NOMO-1 (cell line): ENCODE data around the gene HNRNPAB.
"Not testable (repeated sequence)": the region's sequence is repeated elsewhere in the genome, so short reads cannot be mapped to it uniquely, and the experiment has no call there.

Experiments
- DNase-seq, 2 experiments: peaks; one replicate each; lab custom pipeline; 2025; ENCODE audit not compliant: unreplicated experiment in 2 of 2; lab: John Stamatoyannopoulos, UW

Gene HNRNPAB

DNA sequence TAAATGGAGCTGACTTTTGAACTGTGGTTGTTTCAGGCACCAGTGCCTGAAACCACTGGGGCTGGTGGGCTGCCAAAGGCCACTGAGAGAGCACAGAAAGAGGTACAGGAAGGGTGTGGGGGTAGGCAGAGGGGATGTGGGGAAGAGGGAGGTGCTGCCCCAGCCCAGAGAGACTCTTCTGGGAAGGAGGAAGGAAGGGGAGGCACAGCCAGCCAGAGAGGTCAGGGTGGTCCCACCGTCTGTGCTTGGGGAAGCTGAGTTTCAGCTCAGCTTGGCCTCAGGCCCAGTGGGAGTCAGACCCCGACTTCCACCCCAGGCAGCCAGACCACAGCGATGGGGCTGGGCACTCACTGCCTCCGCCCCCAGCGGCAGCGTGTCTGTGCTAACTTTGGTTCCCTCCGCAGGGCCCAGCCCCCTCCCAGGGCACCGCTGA lies 36.9 kb downstream of the HNRNPAB start:
- no peak for DNase-seq

DNA sequence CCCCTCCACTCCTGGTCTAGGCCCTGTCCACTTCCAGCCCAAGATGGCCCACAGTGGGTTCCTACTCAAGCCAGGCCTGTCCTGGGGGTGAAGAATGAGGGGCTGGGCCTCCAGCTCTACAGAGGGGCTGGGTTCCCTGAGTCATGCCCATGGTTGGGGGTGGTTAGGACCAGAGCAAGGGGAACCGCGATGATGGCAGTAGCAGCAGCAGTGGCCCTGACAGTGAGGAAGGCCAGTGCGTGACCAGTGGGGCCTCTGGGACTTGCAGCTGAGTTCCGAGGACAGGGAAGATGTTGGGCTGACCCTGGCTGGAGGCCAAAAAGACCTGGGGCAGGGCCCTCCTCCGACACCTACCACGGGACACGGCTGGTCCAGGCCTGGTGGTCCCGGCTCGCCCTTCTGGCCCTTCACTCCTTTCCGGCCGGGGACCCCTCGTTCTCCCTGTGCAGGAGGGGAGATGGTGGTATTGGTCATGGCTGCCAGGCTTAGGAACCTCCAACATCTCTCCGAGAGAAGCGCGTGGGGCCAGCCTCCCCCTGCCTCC lies 37.4 kb downstream of the HNRNPAB start:
- DNase-seq, result no peak

GRCh38 chr5:178242416-178242815 lies 38.1 kb downstream of the HNRNPAB start:
- no peak for DNase-seq

GRCh38 chr5:178244576-178244975 lies 40.2 kb downstream of the HNRNPAB start:
- peak in 1 of 2 experiments; percentile 5 for DNase-seq

- no peak for DNase-seq
Measured at GRCh38 chr5:178245389-178245788, 41.1 kb downstream of the HNRNPAB start.

GRCh38 chr5:178246624-178247279 lies 42.4 kb downstream of the HNRNPAB start:
- DNase-seq, result no peak

DNA sequence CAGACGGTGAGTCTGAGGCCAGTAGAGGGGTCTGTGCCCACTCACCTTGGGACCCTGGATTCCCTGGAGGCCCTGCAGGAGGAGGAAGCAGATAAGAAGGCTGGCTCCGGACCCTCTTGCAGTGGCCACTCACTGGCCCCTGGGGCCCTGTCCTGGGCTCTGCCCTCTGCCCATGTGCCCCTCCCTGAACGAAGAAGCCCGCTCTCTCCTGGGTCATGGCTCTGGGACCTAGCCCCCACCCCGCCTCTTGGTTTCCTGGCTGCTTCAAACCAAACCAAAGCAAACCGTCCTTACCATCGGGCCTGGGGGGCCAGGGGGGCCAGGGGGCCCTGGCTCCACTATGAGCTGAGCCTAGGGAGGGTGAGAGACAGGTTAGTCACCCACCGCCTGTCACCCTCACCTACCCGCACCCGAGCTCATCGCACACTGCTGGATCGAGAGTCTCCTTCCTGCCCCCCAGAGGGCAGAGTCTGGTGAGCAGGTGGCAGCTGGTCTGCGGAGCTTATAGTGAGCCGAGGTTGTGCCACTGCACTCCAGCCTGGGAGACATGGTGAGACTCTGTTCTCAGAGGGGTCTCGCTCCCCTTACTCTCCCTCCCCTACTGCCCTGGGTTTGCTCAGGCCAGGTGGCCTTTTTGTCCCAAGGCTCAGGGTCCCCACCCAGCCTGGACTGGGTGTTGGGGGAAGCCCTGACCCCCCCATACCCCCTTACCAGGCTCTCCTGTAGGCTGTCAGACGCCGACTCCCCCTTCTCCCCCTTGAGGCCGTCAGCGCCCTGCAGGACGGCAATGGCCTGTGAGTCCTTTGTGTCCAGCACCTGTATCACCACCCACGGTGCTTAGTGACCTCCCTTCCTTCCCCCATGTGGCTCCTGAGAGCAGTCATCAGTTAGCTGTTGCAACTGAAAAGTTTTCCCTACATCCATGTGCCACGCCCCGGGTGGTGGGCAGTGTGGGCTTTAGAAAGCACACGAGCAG lies 43.4 kb downstream of the HNRNPAB start:
- DNase-seq, result no peak

GRCh38 chr5:178248750-178249149 lies 44.4 kb downstream of the HNRNPAB start:
- no peak for DNase-seq

DNA sequence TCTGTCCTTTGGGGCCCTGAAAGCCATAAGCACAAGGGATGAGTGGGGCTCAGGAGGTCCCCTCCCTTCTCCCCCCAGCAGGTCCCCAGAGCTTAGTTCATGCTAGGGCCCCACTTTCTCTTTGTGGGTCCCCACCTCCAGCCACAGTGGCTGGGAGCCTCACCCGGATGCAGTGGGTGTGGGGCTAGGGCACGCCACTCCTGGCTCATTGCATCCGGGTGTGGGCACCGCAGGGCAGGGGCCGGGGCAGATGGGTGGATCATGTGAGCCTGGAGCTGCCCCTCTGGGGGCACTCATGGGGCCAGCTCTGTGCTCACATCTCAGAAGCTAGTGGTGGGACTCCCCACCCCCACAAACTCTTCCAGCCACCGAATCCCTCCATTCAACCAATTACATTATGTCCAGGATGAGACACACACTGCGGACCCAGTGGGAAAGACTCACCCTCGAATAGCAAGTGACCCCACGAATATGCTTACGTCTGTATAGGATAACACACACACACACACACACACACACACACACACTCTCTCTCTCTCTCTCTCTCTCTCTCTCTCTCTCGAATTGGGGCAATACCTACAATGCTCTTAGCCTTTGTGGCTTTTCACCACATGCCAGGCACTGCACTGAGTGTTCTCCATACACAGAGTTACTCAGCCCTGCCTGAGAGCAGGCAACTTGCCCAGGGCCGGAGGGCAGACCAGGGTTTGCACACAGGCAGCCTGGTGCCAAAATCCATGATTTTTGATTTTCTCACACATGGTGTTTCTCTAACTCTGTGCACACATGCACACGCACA lies 45.1 kb downstream of the HNRNPAB start:
- DNase-seq, result no peak

DNA sequence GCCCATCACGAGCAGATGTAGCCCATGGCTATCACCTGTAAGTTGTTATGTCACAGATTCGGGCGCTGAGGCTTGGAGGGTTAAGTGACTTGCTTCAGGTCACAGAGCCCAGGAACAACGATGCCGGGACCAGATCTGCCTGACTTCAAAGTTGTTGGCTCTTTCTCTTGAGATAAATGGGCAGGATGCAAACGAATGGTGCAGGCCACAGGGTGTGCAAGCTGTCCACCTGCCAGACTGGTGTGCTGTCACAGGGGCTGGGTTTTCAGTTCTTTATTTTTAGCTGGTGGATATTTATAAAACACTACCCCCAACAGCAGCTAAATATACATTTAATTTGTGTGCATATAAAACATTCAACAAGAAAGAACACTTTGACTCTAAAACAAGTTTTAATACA lies 45.9 kb downstream of the HNRNPAB start:
- no peak for DNase-seq

GRCh38 chr5:178252258-178252657 lies 47.9 kb downstream of the HNRNPAB start:
- no peak for DNase-seq

- not testable (repeated sequence) for DNase-seq
Measured at GRCh38 chr5:178253632-178254031, 49.3 kb downstream of the HNRNPAB start.

- DNase-seq, result no peak
Measured at GRCh38 chr5:178256746-178257145, 52.4 kb downstream of the HNRNPAB start.

DNA sequence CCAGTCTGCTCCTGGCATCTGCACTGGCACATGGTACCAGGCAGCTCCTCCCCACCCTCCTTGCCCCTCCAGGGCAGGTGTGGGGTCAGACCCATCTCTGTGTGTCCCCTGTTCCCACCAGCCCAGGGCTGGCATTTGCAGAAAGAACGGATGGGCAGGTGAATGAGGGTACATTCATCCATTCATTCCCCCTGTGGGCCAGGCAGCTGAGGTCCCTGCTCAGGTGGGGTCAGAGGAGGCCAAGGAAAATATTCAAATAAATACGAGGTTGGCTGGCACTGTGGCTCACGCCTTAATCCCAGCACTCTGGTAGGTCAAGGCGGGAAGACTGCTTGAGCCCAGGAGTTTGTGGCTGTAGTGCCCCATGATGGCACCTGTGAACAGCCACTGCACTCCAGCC lies 53.3 kb downstream of the HNRNPAB start:
- DNase-seq, result no peak

- no peak for DNase-seq
Measured at GRCh38 chr5:178259623-178260536, 55.5 kb downstream of the HNRNPAB start.
